GM12892 (cell line): ENCODE data around the gene LNX1.

ENCODE experiments used
- POLR2A ChIP-seq: IDR thresholded peaks from 2 replicates; pipeline ENCODE4 v1.6.1; 2011; ENCODE audit warnings: low read depth, low read length, control low read depth
- POLR2AphosphoS5 ChIP-seq: IDR thresholded peaks from 2 replicates; pipeline ENCODE4 v1.6.1; 2011; ENCODE audit warnings: low read depth, low read length, control low read depth
- TAF1 ChIP-seq: IDR thresholded peaks from 2 replicates; pipeline ENCODE4 v1.6.1; 2011; ENCODE audit warnings: low read depth, mild to moderate bottlenecking, control low read depth, low read length, borderline replicate concordance

DNA sequence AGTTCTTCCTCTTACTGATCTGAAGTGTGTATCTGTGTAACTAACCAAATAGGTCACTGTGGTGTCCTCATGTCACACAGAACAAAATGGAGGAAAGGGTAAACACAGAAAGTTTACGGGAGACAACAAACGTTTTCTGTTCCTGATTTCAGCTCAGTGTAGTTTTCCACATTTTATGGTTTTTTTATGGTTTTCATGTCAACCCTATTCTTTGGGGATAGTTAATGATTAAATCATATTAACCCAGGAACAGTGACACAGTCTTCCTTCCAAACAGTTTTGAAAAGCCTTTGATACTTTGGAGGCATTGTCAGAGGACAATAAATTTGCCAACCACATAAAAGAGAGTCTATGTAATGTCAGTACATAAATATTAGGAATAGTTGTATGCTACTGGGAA lies 4.2 kb downstream of the LNX1 start:
- TF ChIP-seq POLR2AphosphoS5 = no peak
- TF ChIP-seq POLR2A = no peak
- no peak for TF ChIP-seq TAF1
